Activated B cell treated with CpG ODN at 0.5 μM for 24 hours (primary cell): ENCODE measurements around the gene APLP2. TPM values are rescaled to one million over a fixed set of nuclear protein-coding genes. Genes with fewer than 3 reads are reported as not detected.

Source experiments
- ATAC-seq: fragments of 200-7000 bp; cut with Tn5 transposase; one replicate; pipeline ENCODE4 v1.10.0; 2021; ENCODE audit warnings: low read depth, mild to moderate bottlenecking, moderate library complexity
- CTCF ChIA-PET: fragments of 350-600 bp; sonication (Branson Sonifier 250); formaldehyde crosslinking; loops from one replicate; lab custom pipeline; 2021; ENCODE audit warnings: antibody characterized with exemption; lab: Charles Lee
- POLR2A ChIA-PET: fragments of 350-600 bp; sonication (Branson Sonifier 250); formaldehyde crosslinking; loops from one replicate; lab custom pipeline; 2021; ENCODE audit warnings: antibody characterized with exemption; lab: Charles Lee
- DNase-seq: peaks from one replicate; pipeline ENCODE4 v3.0.0; 2022
- H3K27ac Mint-ChIP-seq: one replicate; pipeline ENCODE4 v1.8.0; 2020; ENCODE audit warnings: mixed read lengths
- H3K27me3 Mint-ChIP-seq: one replicate; pipeline ENCODE4 v1.8.0; 2021; ENCODE audit warnings: mixed read lengths
- H3K36me3 Mint-ChIP-seq: one replicate; pipeline ENCODE4 v1.8.0; 2021; ENCODE audit warnings: low read depth, mixed read lengths
- H3K4me1 Mint-ChIP-seq: one replicate; pipeline ENCODE4 v1.8.0; 2021; ENCODE audit warnings: mixed read lengths
- H3K4me3 Mint-ChIP-seq: one replicate; pipeline ENCODE4 v1.8.0; 2020; ENCODE audit warnings: mild to moderate bottlenecking, mixed read lengths
- H3K9me3 Mint-ChIP-seq: one replicate; pipeline ENCODE4 v1.8.0; 2020; ENCODE audit warnings: mixed read lengths
- CTCF ChIP-seq: fragments of 200-600 bp; IDR thresholded peaks from one replicate; pipeline ENCODE4 v1.8.0; 2022; ENCODE audit warnings: antibody characterized with exemption, mild to moderate bottlenecking
- intact Hi-C: fragments of 100-400 bp; cut with micrococcal nuclease; formaldehyde crosslinking; loops from one replicate; pipeline ENCODE4 v1.15.1; 2024
- total RNA-seq: library from RNA; stranded (reverse); gene quantifications from 2 replicates; pipeline ENCODE4 v1.2.3, GENCODE V29; 2022

APLP2 gene
- total RNA-seq, 1 donor from 2014 or later = 50.8 TPM

- no peak for TF ChIP-seq CTCF
- Mint-ChIP-seq H3K27me3 (no peaks in the 10 kb centered on the region), H3K36me3 (no peaks in the 10 kb centered on the region), H3K9me3 (no peaks in the 10 kb centered on the region), H3K4me3 (no peak overlapping the region), H3K4me1 (peaks cover 44% of the 10 kb centered on the region), H3K27ac (no peak overlapping the region)
- ATAC-seq = no peak
- POLR2A ChIA-PET = no interaction called here
- intact Hi-C loops = no loop called here
- CTCF ChIA-PET = no interaction called here
- DNase-seq = no peak
Measured at GRCh38 chr11:130074736-130075135, 5.0 kb downstream of the APLP2 start.

- DNase-seq (no peak), ATAC-seq (no peak)
- ChIA-PET CTCF (interaction anchor here (1.0 kb wide), 1 partner anchor 12 kb away, joined by 3 read pairs; no protein-coding TSS in a partner anchor), POLR2A (no interaction called here)
- Mint-ChIP-seq H3K27ac (no peak overlapping the region), H3K36me3 (no peaks in the 10 kb centered on the region), H3K9me3 (no peaks in the 10 kb centered on the region), H3K27me3 (no peaks in the 10 kb centered on the region), H3K4me1 (peaks cover 31% of the 10 kb centered on the region), H3K4me3 (no peak overlapping the region)
- no peak for TF ChIP-seq CTCF
- intact Hi-C loops = no loop called here
Measured at GRCh38 chr11:130076778-130077481, 7.2 kb downstream of the APLP2 start.

GRCh38 chr11:130077671-130078070 lies 8.0 kb downstream of the APLP2 start:
- ChIA-PET POLR2A (interaction anchor here (0.5 to 0.6 kb wide), 2 partner anchors 16 to 34 kb away, joined by 3 to 6 read pairs; no protein-coding TSS in a partner anchor), CTCF (interaction anchor here (0.9 to 1.0 kb wide), 2 partner anchors 11 to 55 kb away, joined by 3 read pairs; no protein-coding TSS in a partner anchor)
- Mint-ChIP-seq H3K27me3 (no peaks in the 10 kb centered on the region), H3K4me1 (peaks cover 29% of the 10 kb centered on the region), H3K36me3 (peaks cover 4% of the 10 kb centered on the region), H3K27ac (no peak overlapping the region), H3K4me3 (no peak overlapping the region), H3K9me3 (no peaks in the 10 kb centered on the region)
- ATAC-seq (no peak), DNase-seq (no peak)
- intact Hi-C loops = no loop called here
- no peak for TF ChIP-seq CTCF

GRCh38 chr11:130078080-130078479 lies 8.4 kb downstream of the APLP2 start:
- ChIA-PET CTCF (interaction anchor here (0.9 to 1.0 kb wide), 2 partner anchors 11 to 54 kb away, joined by 3 read pairs; no protein-coding TSS in a partner anchor), POLR2A (interaction anchor here (0.5 to 0.6 kb wide), 3 partner anchors 16 to 33 kb away, joined by 3 to 6 read pairs (median 4); no protein-coding TSS in a partner anchor)
- Mint-ChIP-seq H3K4me1 (peaks cover 30% of the 10 kb centered on the region), H3K36me3 (peaks cover 5% of the 10 kb centered on the region), H3K4me3 (no peak overlapping the region), H3K27me3 (no peaks in the 10 kb centered on the region), H3K27ac (no peak overlapping the region), H3K9me3 (no peaks in the 10 kb centered on the region)
- TF ChIP-seq CTCF = no peak
- no peak for DNase-seq
- intact Hi-C loops = no loop called here
- no peak for ATAC-seq

- no peak for ATAC-seq
- no peaks in the 10 kb centered on the region for H3K9me3 Mint-ChIP-seq
- peaks cover 43% of the 10 kb centered on the region for H3K4me1 Mint-ChIP-seq
- no peak overlapping the region for H3K4me3 Mint-ChIP-seq
- ChIA-PET CTCF (interaction anchor here (0.9 to 1.0 kb wide), 2 partner anchors 15 to 46 kb away, joined by 4 read pairs; no protein-coding TSS in a partner anchor), POLR2A (interaction anchor here (0.5 to 1.8 kb wide), 3 partner anchors 15 to 83 kb away, joined by 5 to 7 read pairs (median 5); partner anchors contain the start of gene PRDM10)
- no peaks in the 10 kb centered on the region for H3K27me3 Mint-ChIP-seq
- no peak for DNase-seq
- intact Hi-C loops = loop anchor here (2.0 kb wide), 1 partner anchor 17 kb away; no protein-coding TSS in a partner anchor
- no peak overlapping the region for H3K27ac Mint-ChIP-seq
- H3K36me3 Mint-ChIP-seq = peaks cover 9% of the 10 kb centered on the region
- no peak for TF ChIP-seq CTCF
Measured at GRCh38 chr11:130085671-130086290, 16.1 kb downstream of the APLP2 start.
